Transverse colon (tissue), 4 donors: ENCODE data around the gene ERCC5.

Experiments
- POLR2A ChIP-seq: fragments of 450-650 bp; IDR thresholded peaks from one replicate; pipeline ENCODE4 v1.6.1; 2016; ENCODE audit warnings: antibody characterized with exemption, mild to moderate bottlenecking, moderate library complexity
- POLR2AphosphoS5 ChIP-seq, 3 donors: sonication (generic); formaldehyde crosslinking; IDR thresholded peaks; one replicate each; pipeline ENCODE4 v1.6.1; 2016; ENCODE audit warnings: antibody characterized with exemption in 3 of 3
- TF ChIP-seq, protein P1 (sequence below), 5 experiments: fragments of 200-600 bp in 3 of 5; fragments of 450-650 bp in 2 of 5; sonication (generic) in 3 of 5; IDR thresholded peaks; 1 replicate in 2 of 5; 2 replicates in 3 of 5; pipeline ENCODE4 v1.5.1; 2016 to 2017; ENCODE audit warnings: antibody characterized with exemption in 5 of 5, inconsistent platforms in 3 of 5, mild to moderate bottlenecking in 2 of 5, moderate library complexity in 1 of 5

DNA sequence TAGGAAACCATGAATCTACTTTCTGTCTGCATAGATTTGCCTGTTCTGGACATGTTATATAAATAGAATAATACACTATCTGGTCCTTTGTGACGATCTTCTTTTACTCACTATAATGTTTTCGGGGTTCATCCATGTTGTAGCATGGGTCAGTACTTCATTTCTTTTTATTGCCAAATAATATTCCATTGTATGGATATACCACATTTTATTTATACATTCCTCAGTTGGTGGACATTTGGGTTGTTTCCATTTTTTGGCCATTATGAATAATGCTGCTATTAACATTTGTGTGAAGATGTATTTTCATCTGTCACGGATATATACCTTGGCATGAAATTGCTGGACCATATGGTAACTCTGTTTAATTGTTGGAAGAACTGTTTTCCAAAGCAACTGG is 40.2 kb upstream of the ERCC5 start:
- TF ChIP-seq, protein P1, sequence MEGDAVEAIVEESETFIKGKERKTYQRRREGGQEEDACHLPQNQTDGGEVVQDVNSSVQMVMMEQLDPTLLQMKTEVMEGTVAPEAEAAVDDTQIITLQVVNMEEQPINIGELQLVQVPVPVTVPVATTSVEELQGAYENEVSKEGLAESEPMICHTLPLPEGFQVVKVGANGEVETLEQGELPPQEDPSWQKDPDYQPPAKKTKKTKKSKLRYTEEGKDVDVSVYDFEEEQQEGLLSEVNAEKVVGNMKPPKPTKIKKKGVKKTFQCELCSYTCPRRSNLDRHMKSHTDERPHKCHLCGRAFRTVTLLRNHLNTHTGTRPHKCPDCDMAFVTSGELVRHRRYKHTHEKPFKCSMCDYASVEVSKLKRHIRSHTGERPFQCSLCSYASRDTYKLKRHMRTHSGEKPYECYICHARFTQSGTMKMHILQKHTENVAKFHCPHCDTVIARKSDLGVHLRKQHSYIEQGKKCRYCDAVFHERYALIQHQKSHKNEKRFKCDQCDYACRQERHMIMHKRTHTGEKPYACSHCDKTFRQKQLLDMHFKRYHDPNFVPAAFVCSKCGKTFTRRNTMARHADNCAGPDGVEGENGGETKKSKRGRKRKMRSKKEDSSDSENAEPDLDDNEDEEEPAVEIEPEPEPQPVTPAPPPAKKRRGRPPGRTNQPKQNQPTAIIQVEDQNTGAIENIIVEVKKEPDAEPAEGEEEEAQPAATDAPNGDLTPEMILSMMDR (IDR thresholded peaks at IDR 0.05) = no peak
- TF ChIP-seq POLR2AphosphoS5 (IDR thresholded peaks at IDR 0.05) (no peak), POLR2A (no peak)
